ENCODE results near the gene MAFG.

DNA sequence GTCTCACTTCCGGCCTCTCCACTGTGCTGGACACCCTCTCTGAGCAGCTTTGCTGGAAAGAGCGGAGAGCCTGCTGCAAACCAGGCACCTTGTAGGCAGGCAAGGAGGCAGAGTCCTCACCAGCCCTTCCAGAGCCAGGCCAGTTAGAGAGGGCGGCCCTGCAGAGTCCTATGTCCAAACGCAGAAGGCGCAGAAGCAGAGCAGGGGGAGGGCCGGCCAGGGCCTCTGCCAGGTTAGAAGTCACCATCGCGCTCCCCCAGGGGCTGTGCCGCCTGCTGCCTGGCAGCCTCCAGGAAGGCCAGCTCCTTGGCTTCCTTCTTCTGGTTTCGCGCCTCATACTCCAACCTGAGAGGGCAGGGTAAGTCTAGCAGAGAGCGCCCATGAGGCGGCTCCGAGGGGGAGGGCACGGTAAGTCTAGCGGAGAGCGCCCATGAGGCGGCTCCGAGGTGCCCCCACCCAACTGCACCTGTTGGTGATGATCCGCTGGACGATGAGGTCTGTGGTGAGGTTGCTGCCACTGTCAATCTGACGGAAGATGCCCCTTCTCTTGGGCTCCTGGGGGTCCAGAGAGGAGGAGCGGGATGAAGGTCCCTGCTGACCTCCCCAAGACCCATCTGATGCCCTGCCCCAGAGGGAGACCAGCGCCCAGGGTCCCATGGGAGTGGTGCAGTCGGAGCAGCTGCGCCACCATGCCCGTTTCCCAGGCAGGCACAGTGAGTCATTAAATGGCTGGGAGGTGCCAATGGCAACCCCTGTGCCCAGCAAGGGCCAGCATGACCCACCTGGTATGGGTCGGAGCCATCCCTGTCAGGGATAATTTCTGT, 22.7 kb downstream of the MAFG start:
- TF ChIP-seq POLR2A (IDR thresholded peaks at IDR 0.05) (no peak), CTCF (IDR thresholded peaks at IDR 0.05) (no peak)
